Endodermal cell (in vitro differentiated cells): ENCODE results near the gene GOLM1. TPM values are rescaled to one million over a fixed set of nuclear protein-coding genes. Genes with fewer than 3 reads are reported as not detected.

Experiments used
- DNase-seq: peaks from one replicate; pipeline ENCODE4 v3.0.0-alpha.2; 2017
- H3K27ac ChIP-seq: 2 replicates; pipeline ENCODE4 v1.5.1; 2013; ENCODE audit warnings: mild to moderate bottlenecking, low read depth, low read length, moderate library complexity
- H3K27me3 ChIP-seq: 2 replicates; pipeline ENCODE4 v1.6.1; 2013; ENCODE audit warnings: mild to moderate bottlenecking, low read length, moderate library complexity; ENCODE audit not compliant: insufficient read depth, control insufficient read depth, poor library complexity, severe bottlenecking
- H3K36me3 ChIP-seq: 2 replicates; pipeline ENCODE4 v1.7.0; 2013; ENCODE audit warnings: mild to moderate bottlenecking, low read length, moderate library complexity; ENCODE audit not compliant: control insufficient read depth, insufficient read depth
- H3K4me1 ChIP-seq: one replicate; pipeline ENCODE4 v1.7.0; 2013; ENCODE audit warnings: low read length; ENCODE audit not compliant: control insufficient read depth, insufficient read depth
- H3K4me3 ChIP-seq: 2 replicates; pipeline ENCODE4 v1.5.1; 2013; ENCODE audit warnings: mild to moderate bottlenecking, low read length, moderate library complexity
- H3K9ac ChIP-seq: 2 replicates; pipeline ENCODE4 v1.6.1; 2013; ENCODE audit warnings: mild to moderate bottlenecking, low read length, moderate library complexity; ENCODE audit not compliant: poor library complexity, severe bottlenecking; ENCODE audit errors: extremely low read depth
- H3K9me3 ChIP-seq: 2 replicates; pipeline ENCODE4 v1.6.1; 2013; ENCODE audit warnings: mild to moderate bottlenecking, low read length, moderate library complexity; ENCODE audit not compliant: control insufficient read depth
- H3K27ac Mint-ChIP-seq: 2 replicates; pipeline ENCODE4 v1.8.0; 2020; ENCODE audit warnings: mixed read lengths
- H3K27me3 Mint-ChIP-seq: 2 replicates; pipeline ENCODE4 v1.8.0; 2021; ENCODE audit warnings: mild to moderate bottlenecking, mixed read lengths; ENCODE audit not compliant: insufficient read depth
- H3K36me3 Mint-ChIP-seq: 2 replicates; pipeline ENCODE4 v1.8.0; 2020; ENCODE audit warnings: low read depth, mixed read lengths
- H3K4me1 Mint-ChIP-seq: 2 replicates; pipeline ENCODE4 v1.8.0; 2020; ENCODE audit warnings: mixed read lengths
- H3K4me3 Mint-ChIP-seq: 2 replicates; pipeline ENCODE4 v1.8.0; 2020; ENCODE audit warnings: mild to moderate bottlenecking, moderate library complexity, mixed read lengths
- H3K9me3 Mint-ChIP-seq: 2 replicates; pipeline ENCODE4 v1.8.0; 2020; ENCODE audit warnings: mild to moderate bottlenecking, mixed read lengths
- CTCF ChIP-seq: fragments of 200-600 bp; sonication (generic); conservative IDR thresholded peaks from 2 replicates; pipeline ENCODE4 v1.5.0; 2021; ENCODE audit warnings: antibody characterized with exemption, mild to moderate bottlenecking
- WGBS, 2 experiments: methylation state at CpG; one replicate each; pipeline versions ENCODE4 v1.1.5 to v1.1.7; 2013; ENCODE audit warnings: missing lambda C conversion rate in 2 of 2, mixed read lengths in 1 of 2; ENCODE audit not compliant: insufficient coverage in 1 of 2, insufficient read length in 1 of 2; 5-methylcytosine and 5-hydroxymethylcytosine counted together
- total RNA-seq, 2 donors: library from RNA; stranded (reverse); fragmentation: NEBNext Ultra II Directional in 1 of 2; extraction: Animal tissue kit (Norgen Biotek cat#: 25700) in 1 of 2; gene quantifications; 2 replicates in 1 of 2; 3 replicates in 1 of 2; pipeline ENCODE4 v1.2.1, GENCODE V29; 2021

Gene GOLM1
- total RNA-seq, 2 donors from 2014 or later, result 64.5 to 66.4 TPM

GRCh38 chr9:86021166-86021565 is 78.2 kb downstream of the GOLM1 start:
- no peak for DNase-seq

GRCh38 chr9:86020731-86021130 is 78.6 kb downstream of the GOLM1 start:
- H3K9ac ChIP-seq, result no peak overlapping the region
- Mint-ChIP-seq H3K4me3 (no peak overlapping the region), H3K36me3 (peaks cover 73% of the 10 kb centered on the region), H3K27me3 (no peaks in the 10 kb centered on the region), H3K4me1 (no peaks in the 10 kb centered on the region), H3K9me3 (no peaks in the 10 kb centered on the region), H3K27ac (no peak overlapping the region)
- 67 to 95% methylated on average over 1 of the region's 1 CpG for WGBS, 2 experiments
- no peaks in the 10 kb centered on the region for H3K9me3 ChIP-seq
- H3K27ac ChIP-seq, result no peak overlapping the region
- no peaks in the 10 kb centered on the region for H3K27me3 ChIP-seq
- peaks cover 93% of the 10 kb centered on the region for H3K36me3 ChIP-seq
- no peak for DNase-seq
- no peak overlapping the region for H3K4me3 ChIP-seq
- no peaks in the 10 kb centered on the region for H3K4me1 ChIP-seq
- TF ChIP-seq CTCF, result no peak

More at GRCh38 chr9:86021166-86021565, 78.2 kb downstream of the GOLM1 start:
- Histone ChIP-seq H3K27ac (no peak overlapping the region), H3K27me3 (no peaks in the 10 kb centered on the region), H3K36me3 (peaks cover 96% of the 10 kb centered on the region), H3K9ac (no peak overlapping the region), H3K4me3 (no peak overlapping the region), H3K9me3 (no peaks in the 10 kb centered on the region), H3K4me1 (no peaks in the 10 kb centered on the region)
- Mint-ChIP-seq H3K27me3 (no peaks in the 10 kb centered on the region), H3K9me3 (no peaks in the 10 kb centered on the region), H3K36me3 (peaks cover 77% of the 10 kb centered on the region), H3K4me3 (no peak overlapping the region), H3K4me1 (no peaks in the 10 kb centered on the region), H3K27ac (no peak overlapping the region)
- TF ChIP-seq CTCF, result no peak
- 95 to 98% methylated on average over 6 of the region's 6 CpGs for WGBS, 2 experiments

- peaks cover 67% of the 10 kb centered on the region for H3K36me3 Mint-ChIP-seq
Observed at GRCh38 chr9:86009133-86009532, 90.2 kb downstream of the GOLM1 start.

More at GRCh38 chr9:86009133-86009532, 90.2 kb downstream of the GOLM1 start:
- no peaks in the 10 kb centered on the region for H3K4me1 ChIP-seq
- H3K9ac ChIP-seq, result no peak overlapping the region
- no peak overlapping the region for H3K4me3 ChIP-seq
- WGBS, 2 experiments, result 94 to 100% methylated on average over 1 to 2 of the region's 2 CpGs
- TF ChIP-seq CTCF, result no peak
- Mint-ChIP-seq H3K9me3 (peaks cover 17% of the 10 kb centered on the region), H3K4me1 (no peaks in the 10 kb centered on the region), H3K27me3 (no peaks in the 10 kb centered on the region), H3K27ac (no peak overlapping the region), H3K4me3 (no peak overlapping the region)
- no peaks in the 10 kb centered on the region for H3K27me3 ChIP-seq
- peaks cover 80% of the 10 kb centered on the region for H3K36me3 ChIP-seq
- no peak for DNase-seq
- H3K9me3 ChIP-seq, result peaks cover 20% of the 10 kb centered on the region
- no peak overlapping the region for H3K27ac ChIP-seq
